CD14-positive monocyte (primary cell): ENCODE measurements around the gene SLC36A2. TPM values are rescaled to one million over a fixed set of nuclear protein-coding genes. Genes with fewer than 3 reads are reported as not detected.

ENCODE experiments used
- DNase-seq, 3 donors: peaks; one replicate each; pipeline ENCODE4 v3.0.0-alpha.2; 2011 to 2022
- H2AFZ ChIP-seq: 2 replicates; pipeline ENCODE4 v1.6.0; 2012; ENCODE audit warnings: mild to moderate bottlenecking, low read depth, low read length, inconsistent platforms; ENCODE audit not compliant: insufficient read depth, poor library complexity, severe bottlenecking
- H3K27ac ChIP-seq, 2 donors: 1 replicate in 1 of 2; 2 replicates in 1 of 2; pipeline ENCODE4 v1.5.1; 2012 to 2013; ENCODE audit warnings: low read length in 2 of 2, control low read depth in 1 of 2, inconsistent platforms in 1 of 2, low read depth in 1 of 2, mild to moderate bottlenecking in 1 of 2
- H3K27me3 ChIP-seq, 2 donors: one replicate each; pipeline versions ENCODE4 v1.6.0 to v1.6.1; 2011 to 2013; ENCODE audit warnings: low read length in 2 of 2; ENCODE audit not compliant: control insufficient read depth in 2 of 2, insufficient read depth in 2 of 2
- H3K36me3 ChIP-seq, 2 donors: replicated peaks in 1 of 2; 1 replicate in 1 of 2; 2 replicates in 1 of 2; pipeline versions ENCODE4 v1.5.1 to v1.6.1; 2012 to 2013; ENCODE audit warnings: low read length in 2 of 2, control low read depth in 1 of 2, inconsistent platforms in 1 of 2, mild to moderate bottlenecking in 1 of 2; ENCODE audit not compliant: insufficient read depth in 2 of 2, control insufficient read depth in 1 of 2
- H3K4me1 ChIP-seq, 2 donors: 1 replicate in 1 of 2; 2 replicates in 1 of 2; pipeline versions ENCODE4 v1.5.1 to v1.6.1; 2012 to 2013; ENCODE audit warnings: low read length in 2 of 2, control low read depth in 1 of 2, inconsistent platforms in 1 of 2, mild to moderate bottlenecking in 1 of 2, moderate library complexity in 1 of 2; ENCODE audit not compliant: insufficient read depth in 2 of 2, control insufficient read depth in 1 of 2
- H3K4me2 ChIP-seq: replicated peaks from 2 replicates; pipeline ENCODE3; 2012; ENCODE audit warnings: low read length, moderate library complexity, mild to moderate bottlenecking; ENCODE audit not compliant: poor library complexity, severe bottlenecking; ENCODE audit errors: extremely low read depth
- H3K4me3 ChIP-seq, 3 experiments: fragments of 200-600 bp in 1 of 3; sonication (generic) in 1 of 3; replicated peaks in 1 of 3; 1 replicate in 2 of 3; 2 replicates in 1 of 3; pipeline ENCODE4 v1.5.1; 2011 to 2013; ENCODE audit warnings: low read length in 3 of 3, mild to moderate bottlenecking in 3 of 3, control low read depth in 2 of 3, low read depth in 2 of 3, inconsistent platforms in 1 of 3, moderate library complexity in 1 of 3
- H3K79me2 ChIP-seq: 2 replicates; pipeline ENCODE4 v1.6.0; 2012; ENCODE audit warnings: mild to moderate bottlenecking, control low read depth, inconsistent platforms, low read length, moderate library complexity; ENCODE audit not compliant: insufficient read depth
- H3K9ac ChIP-seq: 2 replicates; pipeline ENCODE4 v1.6.0; 2017; ENCODE audit warnings: low read length, mild to moderate bottlenecking; ENCODE audit not compliant: insufficient read depth, poor library complexity, severe bottlenecking
- H3K9me3 ChIP-seq, 2 donors: replicated peaks in 1 of 2; 1 replicate in 1 of 2; 2 replicates in 1 of 2; pipeline versions ENCODE4 v1.5.1 to v1.6.1; 2012 to 2013; ENCODE audit warnings: low read length in 2 of 2, control low read depth in 1 of 2; ENCODE audit not compliant: control insufficient read depth in 1 of 2, insufficient read depth in 1 of 2
- H4K20me1 ChIP-seq: 2 replicates; pipeline ENCODE4 v1.6.0; 2012; ENCODE audit warnings: mild to moderate bottlenecking, low read length, control low read depth, moderate library complexity; ENCODE audit not compliant: insufficient read depth
- H3K27ac Mint-ChIP-seq, 7 donors: one replicate each; pipeline ENCODE4 v1.8.0; 2020; ENCODE audit warnings: mild to moderate bottlenecking in 7 of 7, mixed read lengths in 7 of 7, moderate library complexity in 6 of 7, inconsistent platforms in 2 of 7
- H3K27me3 Mint-ChIP-seq, 3 donors: one replicate each; pipeline ENCODE4 v1.8.0; 2021 to 2022; ENCODE audit warnings: low read depth in 3 of 3, mild to moderate bottlenecking in 3 of 3, mixed read lengths in 3 of 3, moderate library complexity in 3 of 3, inconsistent platforms in 1 of 3
- H3K36me3 Mint-ChIP-seq, 2 donors: one replicate each; pipeline ENCODE4 v1.8.0; 2020; ENCODE audit warnings: mixed read lengths in 2 of 2, inconsistent platforms in 1 of 2, mild to moderate bottlenecking in 1 of 2
- H3K4me1 Mint-ChIP-seq: one replicate; pipeline ENCODE4 v1.8.0; 2020; ENCODE audit warnings: mild to moderate bottlenecking, mixed read lengths
- H3K4me3 Mint-ChIP-seq, 2 donors: one replicate each; pipeline ENCODE4 v1.8.0; 2020; ENCODE audit warnings: mild to moderate bottlenecking in 2 of 2, mixed read lengths in 2 of 2, moderate library complexity in 1 of 2
- H3K9me3 Mint-ChIP-seq, 7 donors: one replicate each; pipeline ENCODE4 v1.8.0; 2020 to 2022; ENCODE audit warnings: mixed read lengths in 7 of 7, mild to moderate bottlenecking in 6 of 7, moderate library complexity in 6 of 7, inconsistent platforms in 2 of 7
- CTCF ChIP-seq: fragments of 200-600 bp; IDR thresholded peaks from one replicate; pipeline ENCODE4 v1.8.0; 2022; ENCODE audit warnings: antibody characterized with exemption, mild to moderate bottlenecking
- WGBS: methylation state at CpG from one replicate; pipeline ENCODE4 v1.1.5; 2013; ENCODE audit warnings: missing lambda C conversion rate; ENCODE audit not compliant: insufficient coverage; 5-methylcytosine and 5-hydroxymethylcytosine counted together
- intact Hi-C, 2 donors: fragments of 100-400 bp; cut with micrococcal nuclease; formaldehyde crosslinking; loops; one replicate each; pipeline versions ENCODE4 v1.15.0 to v1.15.1; 2023
- polyA plus RNA-seq, 3 donors: library from polyadenylated mRNA; depleted of rRNA in 1 of 3; unstranded in 2 of 3; stranded (reverse) in 1 of 3; fragments of 300-500 nt in 2 of 3; fragments of >200 nt in 1 of 3; fragmentation: Illumina TruSeq in 2 of 3; gene quantifications; 1 replicate in 2 of 3; 2 replicates in 1 of 3; pipeline ENCODE4 v1.2.3, GENCODE V29; 2012 to 2021

The SLC36A2 gene
- polyA plus RNA-seq, 3 donors: not detected

GRCh38 chr5:151295791-151296477 is 51.4 kb downstream of the SLC36A2 start:
- Histone ChIP-seq H3K79me2 (no peaks in the 10 kb centered on the region), H3K4me1 (peaks cover 17 to 21% of the 10 kb centered on the region in 2 donors), H3K27me3 (no peaks in the 10 kb centered on the region), H3K4me2 (no peak overlapping the region), H2AFZ (no peak overlapping the region), H3K9me3 (peaks cover 6 to 9% of the 10 kb centered on the region in 2 donors), H4K20me1 (no peaks in the 10 kb centered on the region), H3K4me3 (no peak overlapping the region), H3K9ac (no peak overlapping the region), H3K36me3 (no peaks in the 10 kb centered on the region), H3K27ac (no peak overlapping the region)
- H3K4me3 Mint-ChIP-seq: no peak overlapping the region
- H3K27me3 Mint-ChIP-seq: peaks cover 1 to 7% (median 2%) of the 10 kb centered on the region in 3 donors
- 48% methylated on average over 6 of the region's 7 CpGs for whole genome bisulfite sequencing
- DNase-seq: peak in 2 of 3 donors; percentile 38 to 50
- peaks cover 4 to 11% (median 9%) of the 10 kb centered on the region in 7 donors for H3K9me3 Mint-ChIP-seq
- no peak overlapping the region for H3K27ac Mint-ChIP-seq
- intact Hi-C loops: no loop called here
- peaks cover 24% of the 10 kb centered on the region for H3K4me1 Mint-ChIP-seq
- no peak for TF ChIP-seq CTCF
- H3K36me3 Mint-ChIP-seq: peaks cover 0 to 3% of the 10 kb centered on the region in 2 donors

DNA sequence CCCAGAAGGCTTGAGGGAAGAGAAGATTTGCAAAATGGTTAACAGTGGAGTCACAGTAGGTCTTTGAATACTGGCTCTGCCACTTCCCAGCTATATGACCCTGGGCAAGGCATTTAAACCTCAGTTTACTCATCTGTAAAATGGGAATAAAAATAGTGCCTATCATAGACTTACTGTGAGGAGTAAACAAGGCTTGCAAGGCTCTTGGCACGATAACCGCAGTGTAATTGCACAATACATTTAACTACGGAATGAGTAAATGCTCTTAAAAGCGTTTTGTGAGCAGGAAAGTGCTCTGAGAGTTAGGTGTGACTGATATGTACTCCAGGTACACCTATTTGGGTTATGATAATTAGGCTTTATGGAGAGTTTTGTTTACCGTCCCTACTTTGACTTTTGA is 52.2 kb downstream of the SLC36A2 start:
- H3K9me3 Mint-ChIP-seq: peaks cover 4 to 16% (median 11%) of the 10 kb centered on the region in 7 donors
- DNase-seq: peak in 2 of 3 donors; percentile 9 to 18
- Histone ChIP-seq H3K4me3 (no peak overlapping the region), H3K9me3 (peaks cover 10 to 12% of the 10 kb centered on the region in 2 donors), H2AFZ (no peak overlapping the region), H3K36me3 (no peaks in the 10 kb centered on the region), H3K27me3 (no peaks in the 10 kb centered on the region), H3K9ac (no peak overlapping the region), H3K4me1 (peaks cover 17 to 21% of the 10 kb centered on the region in 2 donors), H3K79me2 (no peaks in the 10 kb centered on the region), H3K4me2 (no peak overlapping the region), H3K27ac (no peak overlapping the region), H4K20me1 (no peaks in the 10 kb centered on the region)
- peaks cover 0 to 3% of the 10 kb centered on the region in 2 donors for H3K36me3 Mint-ChIP-seq
- 44% methylated on average over 5 of the region's 5 CpGs for WGBS
- H3K4me1 Mint-ChIP-seq: peaks cover 24% of the 10 kb centered on the region
- H3K4me3 Mint-ChIP-seq: no peak overlapping the region
- peaks cover 2 to 5% (median 3%) of the 10 kb centered on the region in 3 donors for H3K27me3 Mint-ChIP-seq
- no peak overlapping the region for H3K27ac Mint-ChIP-seq
- no peak for TF ChIP-seq CTCF
- intact Hi-C loops: no loop called here
